Measurements from ENCODE around the gene SLC4A8. TPM values are rescaled to one million over a fixed set of nuclear protein-coding genes. Genes with fewer than 3 reads are reported as not detected.

Gene SLC4A8
- 10 to 100 TPM in 2 of 3 donors, 1 to 10 TPM in 1; 9.8 to 19.2 (median 13.6) TPM for total RNA-seq
- 8.4 TPM for total RNA-seq (2013)

- H3K4me3 ChIP-seq (ENCODE audit: low read length): peak within 1 kb of the TSS; percentile 58
- DNase-seq (peak; percentile 77 to 84), ATAC-seq (peak; percentile 90 to 94 (median 92))
- TF ChIP-seq CTCF (IDR thresholded peaks at IDR 0.05): peak; percentile 83
- 4% methylated on average over 73 of the region's 73 CpGs for WGBS (ENCODE audit: insufficient coverage)
- no peaks in the 10 kb centered on the region for H3K36me3 Mint-ChIP-seq
- peaks cover 10% of the 10 kb centered on the region for H3K4me1 ChIP-seq (ENCODE audit: control insufficient read depth, insufficient read depth, low read length)
- no peaks in the 10 kb centered on the region for H3K36me3 ChIP-seq (ENCODE audit: control insufficient read depth, insufficient read depth, low read length)
- no peaks in the 10 kb centered on the region for H3K9me3 ChIP-seq (ENCODE audit: control insufficient read depth, insufficient read depth, low read length)
- peak within 1 kb of the TSS; percentile 68 to 76 for H3K27ac Mint-ChIP-seq
- no peaks in the 10 kb centered on the region for H3K27me3 Mint-ChIP-seq (ENCODE audit: low read depth in 2 of 2)
- H3K4me1 Mint-ChIP-seq: peaks cover 10 to 21% of the 10 kb centered on the region in 2 donors
- no peaks in the 10 kb centered on the region for H3K27me3 ChIP-seq (ENCODE audit: control insufficient read depth, insufficient read depth, low read length)
- intact Hi-C loops (cut with micrococcal nuclease): loop anchor here (1.0 to 5.0 kb wide), 4 partner anchors 56 to 452 kb away; a partner anchor contains a TSS
- no peaks in the 10 kb centered on the region for H3K9me3 Mint-ChIP-seq
- H3K4me3 Mint-ChIP-seq: peak within 1 kb of the TSS; percentile 88
- peak within 1 kb of the TSS; percentile 14 for H3K27ac ChIP-seq (ENCODE audit: low read length)
Observed at GRCh38 chr12:51424662-51425539, at the start of gene SLC4A8. SLC4A8 (plus strand) TSS chr12:51424831; CDS start chr12:51424988, 157 bp downstream.

- Mint-ChIP-seq H3K36me3 (peaks cover 20% of the 10 kb centered on the region), H3K4me3 (no peak overlapping the region), H3K27ac (peak overlapping the region in 1 of 2 donors; percentile 51), H3K9me3 (no peaks in the 10 kb centered on the region), H3K27me3 (ENCODE audit: low read depth in 2 of 2) (no peaks in the 10 kb centered on the region), H3K4me1 (peaks cover 12 to 29% of the 10 kb centered on the region in 2 donors)
- no peak for DNase-seq
- Histone ChIP-seq H3K4me1 (ENCODE audit: control insufficient read depth, insufficient read depth, low read length) (peaks cover 5% of the 10 kb centered on the region), H3K4me3 (ENCODE audit: low read length) (no peak overlapping the region), H3K36me3 (ENCODE audit: control insufficient read depth, insufficient read depth, low read length) (peaks cover 44% of the 10 kb centered on the region), H3K9me3 (ENCODE audit: control insufficient read depth, insufficient read depth, low read length) (no peaks in the 10 kb centered on the region), H3K27me3 (ENCODE audit: control insufficient read depth, insufficient read depth, low read length) (no peaks in the 10 kb centered on the region), H3K27ac (ENCODE audit: low read length) (no peak overlapping the region)
- intact Hi-C loops (cut with micrococcal nuclease): no loop called here
- ATAC-seq: no peak
- 94% methylated on average over 5 of the region's 5 CpGs for WGBS (ENCODE audit: insufficient coverage)
- no peak for TF ChIP-seq CTCF (IDR thresholded peaks at IDR 0.05)
Observed at GRCh38 chr12:51374856-51375255, 49.8 kb upstream of the SLC4A8 start.

GRCh38 chr12:51377099-51377984 lies 47.3 kb upstream of the SLC4A8 start:
- Histone ChIP-seq H3K4me3 (ENCODE audit: low read length) (no peak overlapping the region), H3K27me3 (ENCODE audit: control insufficient read depth, insufficient read depth, low read length) (no peaks in the 10 kb centered on the region), H3K27ac (ENCODE audit: low read length) (no peak overlapping the region), H3K36me3 (ENCODE audit: control insufficient read depth, insufficient read depth, low read length) (peaks cover 47% of the 10 kb centered on the region), H3K9me3 (ENCODE audit: control insufficient read depth, insufficient read depth, low read length) (no peaks in the 10 kb centered on the region), H3K4me1 (ENCODE audit: control insufficient read depth, insufficient read depth, low read length) (no peaks in the 10 kb centered on the region)
- 97% methylated on average over 9 of the region's 11 CpGs for WGBS (ENCODE audit: insufficient coverage)
- H3K27ac Mint-ChIP-seq: peak overlapping the region in 1 of 2 donors; percentile 19
- DNase-seq (no peak), ATAC-seq (no peak)
- peaks cover 0 to 18% of the 10 kb centered on the region in 2 donors for H3K4me1 Mint-ChIP-seq
- TF ChIP-seq CTCF (IDR thresholded peaks at IDR 0.05): no peak
- H3K4me3 Mint-ChIP-seq: no peak overlapping the region
- no peaks in the 10 kb centered on the region for H3K27me3 Mint-ChIP-seq (ENCODE audit: low read depth in 2 of 2)
- peaks cover 29% of the 10 kb centered on the region for H3K36me3 Mint-ChIP-seq
- intact Hi-C loops (cut with micrococcal nuclease): no loop called here
- no peaks in the 10 kb centered on the region for H3K9me3 Mint-ChIP-seq

Measured in natural killer cell (primary cell).